DND-41 (cell line): ENCODE results near the gene RIPOR2.

ENCODE experiments used
- EZH2 ChIP-seq: IDR thresholded peaks from 3 replicates; pipeline ENCODE4 v1.6.1; 2012; ENCODE audit warnings: borderline replicate concordance, low read depth, mild to moderate bottlenecking, moderate library complexity, low read length, inconsistent platforms; ENCODE audit not compliant: severe bottlenecking
- TF ChIP-seq, protein P1 (sequence below): IDR thresholded peaks from 2 replicates; pipeline ENCODE4 v1.5.1; 2012; ENCODE audit warnings: borderline replicate concordance, low read length, moderate library complexity, mild to moderate bottlenecking; ENCODE audit not compliant: poor library complexity, severe bottlenecking; ENCODE audit errors: extremely low read depth

DNA sequence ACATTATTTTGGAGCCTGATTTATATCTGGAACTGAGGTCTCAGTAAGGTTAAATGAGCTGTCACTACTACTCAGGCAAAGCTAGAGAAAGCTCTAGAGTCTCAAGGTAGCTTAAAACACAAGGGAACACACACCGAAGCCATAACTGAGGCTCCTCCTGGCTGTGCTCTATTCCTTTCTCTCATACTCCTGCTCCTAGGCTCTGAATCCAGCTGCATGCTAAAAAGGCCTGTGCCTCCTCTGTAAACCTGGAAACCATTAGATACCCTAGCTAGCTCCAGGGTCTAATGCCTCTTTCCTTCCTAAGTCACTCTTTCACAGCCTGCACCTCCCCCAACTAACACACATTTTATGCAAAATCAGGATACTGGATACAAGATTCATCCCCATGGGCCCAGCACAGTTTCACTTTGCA is 17.1 kb downstream of the RIPOR2 start:
- TF ChIP-seq, protein P1, sequence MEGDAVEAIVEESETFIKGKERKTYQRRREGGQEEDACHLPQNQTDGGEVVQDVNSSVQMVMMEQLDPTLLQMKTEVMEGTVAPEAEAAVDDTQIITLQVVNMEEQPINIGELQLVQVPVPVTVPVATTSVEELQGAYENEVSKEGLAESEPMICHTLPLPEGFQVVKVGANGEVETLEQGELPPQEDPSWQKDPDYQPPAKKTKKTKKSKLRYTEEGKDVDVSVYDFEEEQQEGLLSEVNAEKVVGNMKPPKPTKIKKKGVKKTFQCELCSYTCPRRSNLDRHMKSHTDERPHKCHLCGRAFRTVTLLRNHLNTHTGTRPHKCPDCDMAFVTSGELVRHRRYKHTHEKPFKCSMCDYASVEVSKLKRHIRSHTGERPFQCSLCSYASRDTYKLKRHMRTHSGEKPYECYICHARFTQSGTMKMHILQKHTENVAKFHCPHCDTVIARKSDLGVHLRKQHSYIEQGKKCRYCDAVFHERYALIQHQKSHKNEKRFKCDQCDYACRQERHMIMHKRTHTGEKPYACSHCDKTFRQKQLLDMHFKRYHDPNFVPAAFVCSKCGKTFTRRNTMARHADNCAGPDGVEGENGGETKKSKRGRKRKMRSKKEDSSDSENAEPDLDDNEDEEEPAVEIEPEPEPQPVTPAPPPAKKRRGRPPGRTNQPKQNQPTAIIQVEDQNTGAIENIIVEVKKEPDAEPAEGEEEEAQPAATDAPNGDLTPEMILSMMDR = no peak
- TF ChIP-seq EZH2 = no peak
